HG03469 (cell line): ENCODE data around the gene TRAPPC11.
A peak's percentile ranks its signal among the peaks of the same experiment; 100 is the strongest.
"Not testable (repeated sequence)": the region's sequence is repeated elsewhere in the genome, so short reads cannot be mapped to it uniquely, and the experiment has no call there.

Source experiments
- ATAC-seq: cut with Tn5 transposase; IDR thresholded peaks from one replicate; pipeline ENCODE4 v1.9.1; 2021; ENCODE audit warnings: mild to moderate bottlenecking, moderate library complexity, moderate number of reproducible peaks; ENCODE audit not compliant: unreplicated experiment

The TRAPPC11 gene

GRCh38 chr4:183659029-183659871 is at the start of gene TRAPPC11, which contains the start of gene RWDD4:
Gene TRAPPC11, plus strand, starts transcription at chr4:183659293. Its CDS starts 4,575 bp downstream, at chr4:183663868.
Gene RWDD4, minus strand, starts transcription at chr4:183659185. Its CDS starts 233 bp downstream, at chr4:183658952.
- peak; percentile 99 for ATAC-seq

- no peak for ATAC-seq
Measured at GRCh38 chr4:183610033-183610432, 49.1 kb upstream of the TRAPPC11 start.

- no peak for ATAC-seq
Measured at GRCh38 chr4:183610613-183611012, 48.5 kb upstream of the TRAPPC11 start.

- ATAC-seq = no peak
Measured at GRCh38 chr4:183611210-183611830, 47.8 kb upstream of the TRAPPC11 start.

- ATAC-seq = no peak
Measured at GRCh38 chr4:183612329-183613250, 46.5 kb upstream of the TRAPPC11 start.

GRCh38 chr4:183617075-183617474 is 42.0 kb upstream of the TRAPPC11 start:
- ATAC-seq = no peak

- ATAC-seq = no peak
Measured at GRCh38 chr4:183618681-183619080, 40.4 kb upstream of the TRAPPC11 start.

- ATAC-seq = no peak
Measured at GRCh38 chr4:183620421-183620820, 38.7 kb upstream of the TRAPPC11 start.

GRCh38 chr4:183621875-183622274 is 37.2 kb upstream of the TRAPPC11 start:
- ATAC-seq = no peak

- no peak for ATAC-seq
Measured at GRCh38 chr4:183624548-183624947, 34.5 kb upstream of the TRAPPC11 start.

- ATAC-seq = no peak
Measured at GRCh38 chr4:183626168-183626567, 32.9 kb upstream of the TRAPPC11 start.

- ATAC-seq = not testable (repeated sequence)
Measured at GRCh38 chr4:183627286-183627685, 31.8 kb upstream of the TRAPPC11 start.

GRCh38 chr4:183627979-183628588 is 31.0 kb upstream of the TRAPPC11 start:
- ATAC-seq = no peak

GRCh38 chr4:183631577-183632198 is 27.4 kb upstream of the TRAPPC11 start:
- no peak for ATAC-seq

- no peak for ATAC-seq
Measured at GRCh38 chr4:183632689-183633088, 26.4 kb upstream of the TRAPPC11 start.

- ATAC-seq = no peak
Measured at GRCh38 chr4:183633476-183634400, 25.4 kb upstream of the TRAPPC11 start.

- no peak for ATAC-seq
Measured at GRCh38 chr4:183635321-183635720, 23.8 kb upstream of the TRAPPC11 start.

- no peak for ATAC-seq
Measured at GRCh38 chr4:183635741-183636140, 23.4 kb upstream of the TRAPPC11 start.

- ATAC-seq = no peak
Measured at GRCh38 chr4:183636503-183636902, 22.6 kb upstream of the TRAPPC11 start.
